HEK293 (cell line): Measurements from ENCODE around the gene FZD1.

ENCODE experiments used
- CTCF ChIA-PET: fragments of 350-600 bp; formaldehyde crosslinking; extraction: SDS; loops from one replicate; lab custom pipeline; 2021; ENCODE audit warnings: antibody characterized with exemption; lab: Yijun Ruan, JAX
- POLR2A ChIA-PET: fragments of 300-600 bp; formaldehyde crosslinking; extraction: SDS; loops from one replicate; lab custom pipeline; 2020; ENCODE audit warnings: antibody characterized with exemption, inconsistent platforms; lab: Yijun Ruan, JAX
- H3K27ac ChIP-seq: fragments of 200-500 bp; sonication (Bioruptor generic); 2 replicates; pipeline ENCODE4 v1.5.1; 2014; ENCODE audit warnings: low read depth, low read length, control low read depth, inconsistent platforms; ENCODE audit errors: extremely low read depth
- H3K36me3 ChIP-seq, 2 experiments: fragments of 200-500 bp in 1 of 2; sonication (Bioruptor generic) in 1 of 2; 1 replicate in 1 of 2; 2 replicates in 1 of 2; pipeline ENCODE4 v1.5.1; 2014 to 2017; ENCODE audit warnings: inconsistent platforms in 2 of 2, low read length in 2 of 2; ENCODE audit not compliant: control insufficient read depth in 2 of 2, insufficient read depth in 1 of 2
- H3K4me1 ChIP-seq: fragments of 200-500 bp; sonication (Bioruptor generic); 2 replicates; pipeline ENCODE4 v1.5.1; 2014; ENCODE audit warnings: mild to moderate bottlenecking, low read length, inconsistent platforms; ENCODE audit not compliant: control insufficient read depth, insufficient read depth
- H3K4me3 ChIP-seq: 2 replicates; pipeline ENCODE4 v1.5.1; 2011; ENCODE audit warnings: low read depth, mild to moderate bottlenecking, control low read depth, low read length, moderate library complexity
- H3K9me3 ChIP-seq: fragments of 200-500 bp; sonication (Bioruptor generic); 2 replicates; pipeline ENCODE4 v1.5.1; 2014; ENCODE audit warnings: low read depth, low read length, inconsistent platforms; ENCODE audit not compliant: control insufficient read depth, insufficient read depth
- HOXC10 ChIP-seq: sonication (generic); formaldehyde crosslinking; IDR thresholded peaks from 2 replicates; pipeline ENCODE4 v1.8.1; 2023; ENCODE audit warnings: mild to moderate bottlenecking, missing genetic modification reagents
- KLF9 ChIP-seq: fragments of 450-650 bp; formaldehyde crosslinking; IDR thresholded peaks from 2 replicates; pipeline ENCODE4 v1.5.1; 2016; ENCODE audit warnings: missing biosample characterization, missing genetic modification characterization, low read depth
- PRDM1 ChIP-seq: fragments of 450-650 bp; formaldehyde crosslinking; IDR thresholded peaks from 2 replicates; pipeline ENCODE4; 2016; ENCODE audit warnings: missing biosample characterization, missing genetic modification characterization
- ZNF292 ChIP-seq: fragments of 450-650 bp; formaldehyde crosslinking; IDR thresholded peaks from 2 replicates; pipeline ENCODE4 v1.5.1; 2016; ENCODE audit warnings: low read depth, missing biosample characterization, missing genetic modification characterization, borderline replicate concordance
- ZNF311 ChIP-seq: fragments of 450-650 bp; formaldehyde crosslinking; IDR thresholded peaks from 2 replicates; pipeline ENCODE4 v1.5.1; 2017; ENCODE audit warnings: missing biosample characterization, missing genetic modification characterization, borderline replicate concordance
- ZNF350 ChIP-seq: fragments of 450-650 bp; formaldehyde crosslinking; IDR thresholded peaks from 2 replicates; pipeline ENCODE4 v1.5.0; 2017; ENCODE audit warnings: missing biosample characterization, mild to moderate bottlenecking, missing genetic modification characterization
- ZNF426 ChIP-seq: fragments of 450-650 bp; formaldehyde crosslinking; IDR thresholded peaks from 2 replicates; pipeline ENCODE4 v1.5.1; 2017; ENCODE audit warnings: missing biosample characterization, missing genetic modification characterization, mild to moderate bottlenecking, inconsistent platforms, moderate library complexity
- ZNF560 ChIP-seq: fragments of 450-650 bp; formaldehyde crosslinking; IDR thresholded peaks from 2 replicates; pipeline ENCODE4 v1.5.1; 2017; ENCODE audit warnings: missing biosample characterization, missing genetic modification characterization, borderline replicate concordance
- ZNF571 ChIP-seq: fragments of 450-650 bp; formaldehyde crosslinking; IDR thresholded peaks from 2 replicates; pipeline ENCODE4 v1.5.0; 2017; ENCODE audit warnings: missing biosample characterization, missing genetic modification characterization
- TF ChIP-seq, protein P1 (sequence below): fragments of 450-650 bp; formaldehyde crosslinking; IDR thresholded peaks from 2 replicates; pipeline ENCODE4 v1.5.1; 2016; ENCODE audit warnings: missing biosample characterization, missing genetic modification characterization
- TF ChIP-seq, protein P2 (sequence below): fragments of 450-650 bp; formaldehyde crosslinking; IDR thresholded peaks from 2 replicates; pipeline ENCODE4 v1.5.1; 2016; ENCODE audit warnings: missing biosample characterization, missing genetic modification characterization
- TF ChIP-seq, protein P3 (sequence below): fragments of 450-650 bp; formaldehyde crosslinking; conservative IDR thresholded peaks from 2 replicates; pipeline ENCODE4 v1.5.1; 2016; ENCODE audit warnings: low read depth, missing biosample characterization, missing genetic modification characterization
- TF ChIP-seq, protein P4 (sequence below): fragments of 450-650 bp; formaldehyde crosslinking; IDR thresholded peaks from 2 replicates; pipeline ENCODE4 v1.5.1; 2016; ENCODE audit warnings: missing biosample characterization, missing genetic modification characterization
- TF ChIP-seq, protein P5 (sequence below): fragments of 450-650 bp; IDR thresholded peaks from 2 replicates; pipeline ENCODE4 v1.5.1; 2018; ENCODE audit warnings: missing biosample characterization, mild to moderate bottlenecking, missing genetic modification characterization
- TF ChIP-seq, protein P6 (sequence below): fragments of 450-650 bp; formaldehyde crosslinking; IDR thresholded peaks from 2 replicates; pipeline ENCODE4 v1.5.1; 2016; ENCODE audit warnings: missing biosample characterization, missing genetic modification characterization

Gene FZD1

DNA sequence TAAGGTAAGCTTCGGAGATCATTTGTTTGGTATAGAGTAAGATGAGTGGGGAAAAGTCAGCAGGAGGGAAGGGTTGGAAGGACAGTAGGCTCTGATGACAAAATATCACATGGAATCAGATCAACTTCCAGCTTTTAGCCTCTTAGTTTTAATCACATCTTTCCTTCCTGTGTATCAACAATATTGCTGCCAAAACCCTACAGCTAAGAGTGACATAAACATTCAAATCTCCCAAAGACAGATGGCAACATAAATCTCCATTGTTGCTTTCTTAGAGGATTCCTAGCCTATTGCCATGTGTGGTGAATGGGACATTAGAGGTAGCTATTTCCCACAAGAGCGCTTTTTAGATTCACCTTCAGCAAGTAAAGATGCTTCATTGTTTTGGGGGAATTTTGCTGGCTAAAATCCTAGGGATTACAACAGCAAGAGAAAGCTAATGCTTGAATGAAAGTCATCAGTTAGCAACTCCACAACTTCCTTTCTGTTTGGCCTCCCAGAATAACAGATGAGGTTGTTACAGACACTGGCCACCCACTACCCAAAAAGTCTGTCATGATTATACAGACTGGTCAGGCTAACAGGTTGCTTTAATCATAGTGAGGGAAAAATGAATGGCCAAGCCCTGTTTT, 35.2 kb upstream of the FZD1 start:
- Histone ChIP-seq H3K36me3 (no peaks in the 10 kb centered on the region), H3K27ac (no peak overlapping the region), H3K4me1 (no peaks in the 10 kb centered on the region)
- TF ChIP-seq, protein P1, sequence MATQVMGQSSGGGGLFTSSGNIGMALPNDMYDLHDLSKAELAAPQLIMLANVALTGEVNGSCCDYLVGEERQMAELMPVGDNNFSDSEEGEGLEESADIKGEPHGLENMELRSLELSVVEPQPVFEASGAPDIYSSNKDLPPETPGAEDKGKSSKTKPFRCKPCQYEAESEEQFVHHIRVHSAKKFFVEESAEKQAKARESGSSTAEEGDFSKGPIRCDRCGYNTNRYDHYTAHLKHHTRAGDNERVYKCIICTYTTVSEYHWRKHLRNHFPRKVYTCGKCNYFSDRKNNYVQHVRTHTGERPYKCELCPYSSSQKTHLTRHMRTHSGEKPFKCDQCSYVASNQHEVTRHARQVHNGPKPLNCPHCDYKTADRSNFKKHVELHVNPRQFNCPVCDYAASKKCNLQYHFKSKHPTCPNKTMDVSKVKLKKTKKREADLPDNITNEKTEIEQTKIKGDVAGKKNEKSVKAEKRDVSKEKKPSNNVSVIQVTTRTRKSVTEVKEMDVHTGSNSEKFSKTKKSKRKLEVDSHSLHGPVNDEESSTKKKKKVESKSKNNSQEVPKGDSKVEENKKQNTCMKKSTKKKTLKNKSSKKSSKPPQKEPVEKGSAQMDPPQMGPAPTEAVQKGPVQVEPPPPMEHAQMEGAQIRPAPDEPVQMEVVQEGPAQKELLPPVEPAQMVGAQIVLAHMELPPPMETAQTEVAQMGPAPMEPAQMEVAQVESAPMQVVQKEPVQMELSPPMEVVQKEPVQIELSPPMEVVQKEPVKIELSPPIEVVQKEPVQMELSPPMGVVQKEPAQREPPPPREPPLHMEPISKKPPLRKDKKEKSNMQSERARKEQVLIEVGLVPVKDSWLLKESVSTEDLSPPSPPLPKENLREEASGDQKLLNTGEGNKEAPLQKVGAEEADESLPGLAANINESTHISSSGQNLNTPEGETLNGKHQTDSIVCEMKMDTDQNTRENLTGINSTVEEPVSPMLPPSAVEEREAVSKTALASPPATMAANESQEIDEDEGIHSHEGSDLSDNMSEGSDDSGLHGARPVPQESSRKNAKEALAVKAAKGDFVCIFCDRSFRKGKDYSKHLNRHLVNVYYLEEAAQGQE (tag by site-specific recombination): no peak
- TF ChIP-seq ZNF426 (tag by site-specific recombination) (no peak), ZNF311 (no peak), HOXC10 (no peak), ZNF560 (tag by site-specific recombination) (no peak), ZNF292 (tag by site-specific recombination) (no peak), KLF9 (no peak), ZNF350 (tag by site-specific recombination) (no peak), ZNF571 (tag by site-specific recombination) (no peak), PRDM1 (tag by site-specific recombination) (no peak)
- TF ChIP-seq, protein P2, sequence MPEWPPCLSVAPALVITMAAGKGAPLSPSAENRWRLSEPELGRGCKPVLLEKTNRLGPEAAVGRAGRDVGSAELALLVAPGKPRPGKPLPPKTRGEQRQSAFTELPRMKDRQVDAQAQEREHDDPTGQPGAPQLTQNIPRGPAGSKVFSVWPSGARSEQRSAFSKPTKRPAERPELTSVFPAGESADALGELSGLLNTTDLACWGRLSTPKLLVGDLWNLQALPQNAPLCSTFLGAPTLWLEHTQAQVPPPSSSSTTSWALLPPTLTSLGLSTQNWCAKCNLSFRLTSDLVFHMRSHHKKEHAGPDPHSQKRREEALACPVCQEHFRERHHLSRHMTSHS: no peak
- TF ChIP-seq, protein P3, sequence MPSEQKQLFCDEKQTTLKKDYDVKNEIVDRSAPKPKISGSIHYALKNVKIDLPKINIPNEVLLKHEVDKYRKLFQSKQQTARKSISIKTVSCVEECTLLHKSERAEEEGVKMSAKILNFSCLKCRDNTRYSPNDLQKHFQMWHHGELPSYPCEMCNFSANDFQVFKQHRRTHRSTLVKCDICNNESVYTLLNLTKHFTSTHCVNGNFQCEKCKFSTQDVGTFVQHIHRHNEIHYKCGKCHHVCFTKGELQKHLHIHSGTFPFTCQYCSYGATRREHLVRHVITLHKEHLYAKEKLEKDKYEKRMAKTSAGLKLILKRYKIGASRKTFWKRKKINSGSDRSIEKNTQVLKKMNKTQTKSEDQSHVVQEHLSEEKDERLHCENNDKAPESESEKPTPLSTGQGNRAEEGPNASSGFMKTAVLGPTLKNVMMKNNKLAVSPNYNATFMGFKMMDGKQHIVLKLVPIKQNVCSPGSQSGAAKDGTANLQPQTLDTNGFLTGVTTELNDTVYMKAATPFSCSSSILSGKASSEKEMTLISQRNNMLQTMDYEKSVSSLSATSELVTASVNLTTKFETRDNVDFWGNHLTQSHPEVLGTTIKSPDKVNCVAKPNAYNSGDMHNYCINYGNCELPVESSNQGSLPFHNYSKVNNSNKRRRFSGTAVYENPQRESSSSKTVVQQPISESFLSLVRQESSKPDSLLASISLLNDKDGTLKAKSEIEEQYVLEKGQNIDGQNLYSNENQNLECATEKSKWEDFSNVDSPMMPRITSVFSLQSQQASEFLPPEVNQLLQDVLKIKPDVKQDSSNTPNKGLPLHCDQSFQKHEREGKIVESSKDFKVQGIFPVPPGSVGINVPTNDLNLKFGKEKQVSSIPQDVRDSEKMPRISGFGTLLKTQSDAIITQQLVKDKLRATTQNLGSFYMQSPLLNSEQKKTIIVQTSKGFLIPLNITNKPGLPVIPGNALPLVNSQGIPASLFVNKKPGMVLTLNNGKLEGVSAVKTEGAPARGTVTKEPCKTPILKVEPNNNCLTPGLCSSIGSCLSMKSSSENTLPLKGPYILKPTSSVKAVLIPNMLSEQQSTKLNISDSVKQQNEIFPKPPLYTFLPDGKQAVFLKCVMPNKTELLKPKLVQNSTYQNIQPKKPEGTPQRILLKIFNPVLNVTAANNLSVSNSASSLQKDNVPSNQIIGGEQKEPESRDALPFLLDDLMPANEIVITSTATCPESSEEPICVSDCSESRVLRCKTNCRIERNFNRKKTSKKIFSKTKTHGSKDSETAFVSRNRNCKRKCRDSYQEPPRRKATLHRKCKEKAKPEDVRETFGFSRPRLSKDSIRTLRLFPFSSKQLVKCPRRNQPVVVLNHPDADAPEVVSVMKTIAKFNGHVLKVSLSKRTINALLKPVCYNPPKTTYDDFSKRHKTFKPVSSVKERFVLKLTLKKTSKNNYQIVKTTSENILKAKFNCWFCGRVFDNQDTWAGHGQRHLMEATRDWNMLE (tag by site-specific recombination): no peak
- TF ChIP-seq, protein P4, sequence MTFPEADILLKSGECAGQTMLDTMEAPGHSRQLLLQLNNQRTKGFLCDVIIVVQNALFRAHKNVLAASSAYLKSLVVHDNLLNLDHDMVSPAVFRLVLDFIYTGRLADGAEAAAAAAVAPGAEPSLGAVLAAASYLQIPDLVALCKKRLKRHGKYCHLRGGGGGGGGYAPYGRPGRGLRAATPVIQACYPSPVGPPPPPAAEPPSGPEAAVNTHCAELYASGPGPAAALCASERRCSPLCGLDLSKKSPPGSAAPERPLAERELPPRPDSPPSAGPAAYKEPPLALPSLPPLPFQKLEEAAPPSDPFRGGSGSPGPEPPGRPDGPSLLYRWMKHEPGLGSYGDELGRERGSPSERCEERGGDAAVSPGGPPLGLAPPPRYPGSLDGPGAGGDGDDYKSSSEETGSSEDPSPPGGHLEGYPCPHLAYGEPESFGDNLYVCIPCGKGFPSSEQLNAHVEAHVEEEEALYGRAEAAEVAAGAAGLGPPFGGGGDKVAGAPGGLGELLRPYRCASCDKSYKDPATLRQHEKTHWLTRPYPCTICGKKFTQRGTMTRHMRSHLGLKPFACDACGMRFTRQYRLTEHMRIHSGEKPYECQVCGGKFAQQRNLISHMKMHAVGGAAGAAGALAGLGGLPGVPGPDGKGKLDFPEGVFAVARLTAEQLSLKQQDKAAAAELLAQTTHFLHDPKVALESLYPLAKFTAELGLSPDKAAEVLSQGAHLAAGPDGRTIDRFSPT: no peak
- TF ChIP-seq, protein P5, sequence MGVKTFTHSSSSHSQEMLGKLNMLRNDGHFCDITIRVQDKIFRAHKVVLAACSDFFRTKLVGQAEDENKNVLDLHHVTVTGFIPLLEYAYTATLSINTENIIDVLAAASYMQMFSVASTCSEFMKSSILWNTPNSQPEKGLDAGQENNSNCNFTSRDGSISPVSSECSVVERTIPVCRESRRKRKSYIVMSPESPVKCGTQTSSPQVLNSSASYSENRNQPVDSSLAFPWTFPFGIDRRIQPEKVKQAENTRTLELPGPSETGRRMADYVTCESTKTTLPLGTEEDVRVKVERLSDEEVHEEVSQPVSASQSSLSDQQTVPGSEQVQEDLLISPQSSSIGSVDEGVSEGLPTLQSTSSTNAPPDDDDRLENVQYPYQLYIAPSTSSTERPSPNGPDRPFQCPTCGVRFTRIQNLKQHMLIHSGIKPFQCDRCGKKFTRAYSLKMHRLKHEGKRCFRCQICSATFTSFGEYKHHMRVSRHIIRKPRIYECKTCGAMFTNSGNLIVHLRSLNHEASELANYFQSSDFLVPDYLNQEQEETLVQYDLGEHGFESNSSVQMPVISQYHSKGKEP (tag by site-specific recombination): no peak
- TF ChIP-seq, protein P6, sequence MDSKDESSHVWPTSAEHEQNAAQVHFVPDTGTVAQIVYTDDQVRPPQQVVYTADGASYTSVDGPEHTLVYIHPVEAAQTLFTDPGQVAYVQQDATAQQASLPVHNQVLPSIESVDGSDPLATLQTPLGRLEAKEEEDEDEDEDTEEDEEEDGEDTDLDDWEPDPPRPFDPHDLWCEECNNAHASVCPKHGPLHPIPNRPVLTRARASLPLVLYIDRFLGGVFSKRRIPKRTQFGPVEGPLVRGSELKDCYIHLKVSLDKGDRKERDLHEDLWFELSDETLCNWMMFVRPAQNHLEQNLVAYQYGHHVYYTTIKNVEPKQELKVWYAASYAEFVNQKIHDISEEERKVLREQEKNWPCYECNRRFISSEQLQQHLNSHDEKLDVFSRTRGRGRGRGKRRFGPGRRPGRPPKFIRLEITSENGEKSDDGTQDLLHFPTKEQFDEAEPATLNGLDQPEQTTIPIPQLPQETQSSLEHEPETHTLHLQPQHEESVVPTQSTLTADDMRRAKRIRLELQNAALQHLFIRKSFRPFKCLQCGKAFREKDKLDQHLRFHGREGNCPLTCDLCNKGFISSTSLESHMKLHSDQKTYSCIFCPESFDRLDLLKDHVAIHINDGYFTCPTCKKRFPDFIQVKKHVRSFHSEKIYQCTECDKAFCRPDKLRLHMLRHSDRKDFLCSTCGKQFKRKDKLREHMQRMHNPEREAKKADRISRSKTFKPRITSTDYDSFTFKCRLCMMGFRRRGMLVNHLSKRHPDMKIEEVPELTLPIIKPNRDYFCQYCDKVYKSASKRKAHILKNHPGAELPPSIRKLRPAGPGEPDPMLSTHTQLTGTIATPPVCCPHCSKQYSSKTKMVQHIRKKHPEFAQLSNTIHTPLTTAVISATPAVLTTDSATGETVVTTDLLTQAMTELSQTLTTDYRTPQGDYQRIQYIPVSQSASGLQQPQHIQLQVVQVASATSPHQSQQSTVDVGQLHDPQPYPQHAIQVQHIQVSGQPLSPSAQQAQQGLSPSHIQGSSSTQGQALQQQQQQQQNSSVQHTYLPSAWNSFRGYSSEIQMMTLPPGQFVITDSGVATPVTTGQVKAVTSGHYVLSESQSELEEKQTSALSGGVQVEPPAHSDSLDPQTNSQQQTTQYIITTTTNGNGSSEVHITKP (tag by site-specific recombination): no peak
- TF ChIP-seq, all 188 proteins: peak for 0
- no peaks in the 10 kb centered on the region for H3K9me3 ChIP-seq
- POLR2A ChIA-PET: no interaction called here
- H3K4me3 ChIP-seq: no peak overlapping the region
- CTCF ChIA-PET: interaction anchor here (1.0 to 1.3 kb wide), 2 partner anchors 11 to 14 kb away, joined by 3 read pairs; no protein-coding TSS in a partner anchor
